Ovary (tissue), 3 donors: ENCODE data around the gene CLEC17A.

Source experiments
- CTCF ChIP-seq, 3 donors: fragments of 450-650 bp in 2 of 3; fragments of 200-600 bp in 1 of 3; IDR thresholded peaks; one replicate each; pipeline versions ENCODE4 v1.5.1 to v1.8.0; 2016 to 2022; ENCODE audit warnings: antibody characterized with exemption in 3 of 3, mild to moderate bottlenecking in 1 of 3
- EP300 ChIP-seq: sonication (generic); formaldehyde crosslinking; IDR thresholded peaks from one replicate; pipeline ENCODE4 v1.6.1; 2017; ENCODE audit warnings: antibody characterized with exemption
- POLR2A ChIP-seq: fragments of 450-650 bp; IDR thresholded peaks from one replicate; pipeline ENCODE4 v1.6.1; 2017; ENCODE audit warnings: antibody characterized with exemption, mild to moderate bottlenecking, moderate library complexity
- donor health status: DM: no; HTN: no; CAD: no.

DNA sequence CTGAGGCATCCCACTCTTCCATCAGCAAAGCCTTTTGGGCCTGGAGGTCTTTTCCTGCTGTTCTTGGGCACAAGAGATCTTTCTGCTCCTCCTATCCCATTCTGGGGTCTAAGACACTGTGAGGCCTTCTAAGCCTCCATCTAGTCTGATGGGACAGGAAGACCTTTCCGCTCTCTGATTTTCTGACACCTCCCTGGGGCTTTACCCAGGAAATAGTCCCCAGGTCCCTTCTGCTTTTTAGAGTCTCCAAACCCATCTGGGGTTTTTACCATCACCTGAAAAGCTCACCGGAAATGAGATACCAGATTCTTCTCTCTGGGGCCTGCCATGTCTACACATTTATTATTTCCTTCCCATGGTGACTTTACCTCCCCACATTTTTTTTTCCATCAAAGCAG, 21.1 kb downstream of the CLEC17A start:
- TF ChIP-seq CTCF (IDR thresholded peaks at IDR 0.05) = no peak
- TF ChIP-seq POLR2A = no peak
- TF ChIP-seq EP300 = no peak
